ENCODE measurements around the gene GJD3.

DNA sequence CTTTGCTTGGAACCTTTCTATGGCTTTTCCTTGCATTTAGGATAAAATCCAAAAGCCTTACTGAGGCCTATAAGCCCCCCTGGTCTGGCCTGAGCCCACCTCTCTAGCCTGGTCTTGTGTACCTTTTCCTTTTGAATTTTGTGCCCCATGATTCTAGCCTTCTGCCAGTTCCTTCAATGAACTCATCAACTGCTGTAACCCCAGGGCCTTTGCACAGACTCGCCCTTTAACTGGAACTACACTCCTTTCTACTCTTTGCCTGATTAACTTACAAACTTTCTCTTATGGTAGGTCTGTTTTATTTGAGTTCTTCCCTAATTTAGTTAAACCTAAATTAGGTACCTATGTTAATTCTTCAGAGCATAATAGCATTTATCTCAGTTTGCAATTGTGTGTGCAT is 24.2 kb downstream of the GJD3 start:
- TF ChIP-seq TAF1 (IDR thresholded peaks at IDR 0.05; ENCODE audit: borderline replicate concordance, insufficient read depth, low read length) (no peak), POLR2AphosphoS5 (IDR thresholded peaks at IDR 0.05; ENCODE audit: low read depth, low read length) (no peak)
- TF ChIP-seq, protein P1, sequence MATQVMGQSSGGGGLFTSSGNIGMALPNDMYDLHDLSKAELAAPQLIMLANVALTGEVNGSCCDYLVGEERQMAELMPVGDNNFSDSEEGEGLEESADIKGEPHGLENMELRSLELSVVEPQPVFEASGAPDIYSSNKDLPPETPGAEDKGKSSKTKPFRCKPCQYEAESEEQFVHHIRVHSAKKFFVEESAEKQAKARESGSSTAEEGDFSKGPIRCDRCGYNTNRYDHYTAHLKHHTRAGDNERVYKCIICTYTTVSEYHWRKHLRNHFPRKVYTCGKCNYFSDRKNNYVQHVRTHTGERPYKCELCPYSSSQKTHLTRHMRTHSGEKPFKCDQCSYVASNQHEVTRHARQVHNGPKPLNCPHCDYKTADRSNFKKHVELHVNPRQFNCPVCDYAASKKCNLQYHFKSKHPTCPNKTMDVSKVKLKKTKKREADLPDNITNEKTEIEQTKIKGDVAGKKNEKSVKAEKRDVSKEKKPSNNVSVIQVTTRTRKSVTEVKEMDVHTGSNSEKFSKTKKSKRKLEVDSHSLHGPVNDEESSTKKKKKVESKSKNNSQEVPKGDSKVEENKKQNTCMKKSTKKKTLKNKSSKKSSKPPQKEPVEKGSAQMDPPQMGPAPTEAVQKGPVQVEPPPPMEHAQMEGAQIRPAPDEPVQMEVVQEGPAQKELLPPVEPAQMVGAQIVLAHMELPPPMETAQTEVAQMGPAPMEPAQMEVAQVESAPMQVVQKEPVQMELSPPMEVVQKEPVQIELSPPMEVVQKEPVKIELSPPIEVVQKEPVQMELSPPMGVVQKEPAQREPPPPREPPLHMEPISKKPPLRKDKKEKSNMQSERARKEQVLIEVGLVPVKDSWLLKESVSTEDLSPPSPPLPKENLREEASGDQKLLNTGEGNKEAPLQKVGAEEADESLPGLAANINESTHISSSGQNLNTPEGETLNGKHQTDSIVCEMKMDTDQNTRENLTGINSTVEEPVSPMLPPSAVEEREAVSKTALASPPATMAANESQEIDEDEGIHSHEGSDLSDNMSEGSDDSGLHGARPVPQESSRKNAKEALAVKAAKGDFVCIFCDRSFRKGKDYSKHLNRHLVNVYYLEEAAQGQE (IDR thresholded peaks at IDR 0.05; ENCODE audit: insufficient read depth in 1 of 2, low read depth in 2 of 2, low read length in 2 of 2) = no peak
